Choroid plexus epithelial cell (primary cell): ENCODE results near the gene TMEM11.

Experiments used
- DNase-seq: peaks from one replicate; pipeline ENCODE4 v3.0.0-alpha.2; 2010; ENCODE audit warnings: low read depth
- H3K4me3 ChIP-seq: 2 replicates; pipeline ENCODE4 v1.5.1; 2011; ENCODE audit warnings: low read depth, mild to moderate bottlenecking, control low read depth, low read length, moderate library complexity
- CTCF ChIP-seq: conservative IDR thresholded peaks from 2 replicates; pipeline ENCODE4 v1.5.1; 2011; ENCODE audit warnings: low read depth, mild to moderate bottlenecking, control low read depth, inconsistent platforms, low read length, moderate library complexity

Gene TMEM11

GRCh38 chr17:21209511-21210175, 4.3 kb downstream of the TMEM11 start:
- no peak overlapping the region for H3K4me3 ChIP-seq
- no peak for TF ChIP-seq CTCF
- DNase-seq, result no peak

GRCh38 chr17:21208352-21208751, 5.6 kb downstream of the TMEM11 start:
- no peak for TF ChIP-seq CTCF
- DNase-seq, result no peak
- H3K4me3 ChIP-seq, result no peak overlapping the region

- no peak for TF ChIP-seq CTCF
- no peak overlapping the region for H3K4me3 ChIP-seq
- DNase-seq, result no peak
These were observed 9.0 kb downstream of the TMEM11 start for GRCh38 chr17:21204935-21205334.

DNA sequence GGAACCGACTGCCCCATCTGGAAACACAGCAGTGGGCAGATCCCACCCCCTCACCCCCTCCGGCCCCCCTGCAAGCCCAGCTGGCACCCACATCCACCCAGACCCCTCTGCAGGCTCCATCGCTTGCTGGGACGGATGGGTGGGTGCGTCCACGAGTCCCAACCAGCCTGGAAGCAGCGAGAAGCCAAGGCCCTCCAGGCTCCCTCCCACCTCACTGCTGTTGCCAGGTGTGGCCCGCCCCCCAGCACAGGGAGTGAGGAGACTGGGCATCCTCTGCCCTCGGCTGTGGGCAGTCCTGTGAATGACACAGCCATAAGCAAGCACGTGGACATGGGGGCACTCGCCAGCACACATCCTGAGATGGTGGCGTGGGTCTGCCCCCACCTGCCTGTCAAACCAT, 11.4 kb downstream of the TMEM11 start:
- no peak for TF ChIP-seq CTCF
- no peak overlapping the region for H3K4me3 ChIP-seq
- DNase-seq, result no peak

- H3K4me3 ChIP-seq, result no peak overlapping the region
- DNase-seq, result no peak
- no peak for TF ChIP-seq CTCF
These were observed 12.1 kb downstream of the TMEM11 start for GRCh38 chr17:21201874-21202273.

DNA sequence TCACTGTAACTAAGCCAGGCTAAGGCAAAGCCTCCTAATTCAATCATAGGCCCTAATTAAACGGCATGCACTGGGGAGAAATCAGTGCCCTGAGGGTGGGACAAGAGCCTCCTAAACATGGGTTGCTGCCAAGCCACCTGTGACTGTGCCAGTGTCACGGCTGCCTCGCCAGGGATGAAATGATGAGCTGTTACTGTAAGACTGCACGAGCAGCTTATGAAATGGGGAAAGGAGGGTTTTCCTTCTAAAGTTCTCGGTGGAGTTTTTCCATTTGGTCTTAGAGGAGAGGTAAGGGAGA, 12.7 kb downstream of the TMEM11 start:
- TF ChIP-seq CTCF, result no peak
- no peak overlapping the region for H3K4me3 ChIP-seq
- DNase-seq, result no peak

GRCh38 chr17:21200590-21201297, 13.2 kb downstream of the TMEM11 start:
- no peak for TF ChIP-seq CTCF
- H3K4me3 ChIP-seq, result no peak overlapping the region
- no peak for DNase-seq
